ENCODE results near the gene LIF. TPM values are rescaled to one million over a fixed set of nuclear protein-coding genes. Genes with fewer than 3 reads are reported as not detected.
A peak's percentile ranks its signal among the peaks of the same experiment; 100 is the strongest.

Gene LIF
- total RNA-seq, 1 donor from 2014 or later, result 6.9 TPM

DNA sequence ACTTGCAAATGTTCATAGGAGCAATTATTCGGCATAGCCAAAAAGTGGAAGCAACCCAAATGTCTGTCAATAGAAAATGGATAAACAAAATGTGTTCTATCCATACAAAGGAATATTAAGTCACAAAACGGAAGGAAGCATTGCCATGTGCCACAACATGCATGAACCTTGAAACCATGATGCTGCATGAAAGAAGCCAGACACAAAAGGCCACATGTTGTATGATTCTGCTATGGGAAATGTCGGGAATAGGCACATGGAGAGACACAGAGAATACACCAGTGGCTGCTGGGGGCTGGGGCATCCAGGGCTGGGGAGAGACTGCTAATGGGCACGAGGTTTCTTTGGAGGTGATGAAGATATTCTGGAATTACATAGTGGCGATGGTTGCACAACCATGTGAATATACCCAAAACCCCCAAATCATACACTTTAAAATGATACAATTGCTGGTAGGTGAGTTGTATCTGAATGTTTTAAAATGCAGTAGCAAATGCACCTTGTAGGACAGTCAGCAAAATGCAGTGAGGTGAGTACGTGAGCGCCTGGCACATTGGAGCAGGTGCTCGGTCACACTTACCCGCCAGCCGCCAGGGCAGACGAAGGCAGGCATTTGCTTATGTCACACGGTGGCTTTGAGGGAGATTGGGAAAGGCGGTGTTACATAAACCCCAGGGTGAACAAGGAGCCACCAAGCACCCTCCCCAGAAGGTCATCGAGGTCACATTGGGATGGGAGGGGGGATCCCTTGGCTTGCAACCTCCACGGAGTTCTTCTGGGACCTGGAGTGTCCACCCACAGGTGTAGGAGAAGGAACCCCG is 26.4 kb upstream of the LIF start:
- peak; percentile 3 for ATAC-seq
- Histone ChIP-seq H3K36me3 (no peaks in the 10 kb centered on the region), H3K27me3 (no peaks in the 10 kb centered on the region), H3K9me3 (no peaks in the 10 kb centered on the region), H3K4me1 (peaks cover 9% of the 10 kb centered on the region), H3K4me3 (no peak overlapping the region), H3K27ac (no peak overlapping the region)
- intact Hi-C loops (cut with DNase I), result no loop called here
- TF ChIP-seq, protein P1, sequence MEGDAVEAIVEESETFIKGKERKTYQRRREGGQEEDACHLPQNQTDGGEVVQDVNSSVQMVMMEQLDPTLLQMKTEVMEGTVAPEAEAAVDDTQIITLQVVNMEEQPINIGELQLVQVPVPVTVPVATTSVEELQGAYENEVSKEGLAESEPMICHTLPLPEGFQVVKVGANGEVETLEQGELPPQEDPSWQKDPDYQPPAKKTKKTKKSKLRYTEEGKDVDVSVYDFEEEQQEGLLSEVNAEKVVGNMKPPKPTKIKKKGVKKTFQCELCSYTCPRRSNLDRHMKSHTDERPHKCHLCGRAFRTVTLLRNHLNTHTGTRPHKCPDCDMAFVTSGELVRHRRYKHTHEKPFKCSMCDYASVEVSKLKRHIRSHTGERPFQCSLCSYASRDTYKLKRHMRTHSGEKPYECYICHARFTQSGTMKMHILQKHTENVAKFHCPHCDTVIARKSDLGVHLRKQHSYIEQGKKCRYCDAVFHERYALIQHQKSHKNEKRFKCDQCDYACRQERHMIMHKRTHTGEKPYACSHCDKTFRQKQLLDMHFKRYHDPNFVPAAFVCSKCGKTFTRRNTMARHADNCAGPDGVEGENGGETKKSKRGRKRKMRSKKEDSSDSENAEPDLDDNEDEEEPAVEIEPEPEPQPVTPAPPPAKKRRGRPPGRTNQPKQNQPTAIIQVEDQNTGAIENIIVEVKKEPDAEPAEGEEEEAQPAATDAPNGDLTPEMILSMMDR (IDR thresholded peaks at IDR 0.05), result no peak
- DNase-seq, result no peak

DNA sequence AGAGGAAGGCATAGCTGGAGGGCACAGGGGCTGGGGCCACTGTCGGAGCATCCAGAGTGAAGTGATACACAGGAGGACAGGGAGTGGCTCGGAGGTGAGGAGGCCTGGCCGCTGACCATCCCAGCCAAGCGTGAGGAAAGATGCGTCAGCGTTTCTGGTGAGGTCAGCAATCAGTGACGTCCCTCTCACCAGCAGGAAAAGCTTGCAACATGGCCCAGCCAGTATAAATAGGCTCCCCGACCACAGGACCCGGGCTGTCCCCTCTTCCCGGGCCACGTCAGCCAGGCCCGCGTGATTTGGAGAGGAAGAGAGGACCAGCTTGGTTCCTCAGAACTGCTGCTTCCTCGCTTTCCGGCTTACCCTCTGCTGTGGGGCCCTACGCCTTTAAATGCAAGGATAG is 24.3 kb upstream of the LIF start:
- TF ChIP-seq, protein P1 (IDR thresholded peaks at IDR 0.05), result no peak
- peak; percentile 90 for DNase-seq
- Histone ChIP-seq H3K4me3 (no peak overlapping the region), H3K9me3 (no peaks in the 10 kb centered on the region), H3K4me1 (no peaks in the 10 kb centered on the region), H3K27ac (no peak overlapping the region), H3K36me3 (no peaks in the 10 kb centered on the region), H3K27me3 (no peaks in the 10 kb centered on the region)
- intact Hi-C loops (cut with DNase I), result no loop called here
- ATAC-seq, result peak; percentile 77

DNA sequence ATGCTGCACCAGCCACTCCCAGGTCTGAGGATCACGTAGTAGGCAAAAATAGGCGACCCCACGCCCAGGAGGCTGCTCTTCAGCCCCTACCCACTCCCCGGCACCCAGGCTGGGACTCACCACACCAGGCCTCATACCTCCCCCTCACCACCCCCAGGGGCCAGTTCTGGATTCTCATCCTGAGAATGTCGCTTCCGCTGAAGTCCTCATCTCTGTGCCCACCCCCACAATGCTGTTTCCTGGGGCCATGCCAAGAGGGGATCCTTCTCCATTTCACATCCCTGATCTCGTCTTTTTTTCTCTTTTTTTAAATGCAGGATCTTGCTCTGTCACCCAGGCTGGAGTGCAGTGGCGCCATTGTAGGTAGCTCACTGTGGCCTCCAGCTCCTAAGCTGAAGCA is 21.8 kb upstream of the LIF start:
- TF ChIP-seq, protein P1 (IDR thresholded peaks at IDR 0.05), result no peak
- no peak overlapping the region for H3K4me3 ChIP-seq
- H3K27me3 ChIP-seq, result no peaks in the 10 kb centered on the region
- intact Hi-C loops (cut with DNase I), result no loop called here
- no peak for DNase-seq
- ATAC-seq, result no peak
- H3K36me3 ChIP-seq, result no peaks in the 10 kb centered on the region
- H3K4me1 ChIP-seq, result no peaks in the 10 kb centered on the region
- H3K9me3 ChIP-seq, result no peaks in the 10 kb centered on the region
- no peak overlapping the region for H3K27ac ChIP-seq

DNA sequence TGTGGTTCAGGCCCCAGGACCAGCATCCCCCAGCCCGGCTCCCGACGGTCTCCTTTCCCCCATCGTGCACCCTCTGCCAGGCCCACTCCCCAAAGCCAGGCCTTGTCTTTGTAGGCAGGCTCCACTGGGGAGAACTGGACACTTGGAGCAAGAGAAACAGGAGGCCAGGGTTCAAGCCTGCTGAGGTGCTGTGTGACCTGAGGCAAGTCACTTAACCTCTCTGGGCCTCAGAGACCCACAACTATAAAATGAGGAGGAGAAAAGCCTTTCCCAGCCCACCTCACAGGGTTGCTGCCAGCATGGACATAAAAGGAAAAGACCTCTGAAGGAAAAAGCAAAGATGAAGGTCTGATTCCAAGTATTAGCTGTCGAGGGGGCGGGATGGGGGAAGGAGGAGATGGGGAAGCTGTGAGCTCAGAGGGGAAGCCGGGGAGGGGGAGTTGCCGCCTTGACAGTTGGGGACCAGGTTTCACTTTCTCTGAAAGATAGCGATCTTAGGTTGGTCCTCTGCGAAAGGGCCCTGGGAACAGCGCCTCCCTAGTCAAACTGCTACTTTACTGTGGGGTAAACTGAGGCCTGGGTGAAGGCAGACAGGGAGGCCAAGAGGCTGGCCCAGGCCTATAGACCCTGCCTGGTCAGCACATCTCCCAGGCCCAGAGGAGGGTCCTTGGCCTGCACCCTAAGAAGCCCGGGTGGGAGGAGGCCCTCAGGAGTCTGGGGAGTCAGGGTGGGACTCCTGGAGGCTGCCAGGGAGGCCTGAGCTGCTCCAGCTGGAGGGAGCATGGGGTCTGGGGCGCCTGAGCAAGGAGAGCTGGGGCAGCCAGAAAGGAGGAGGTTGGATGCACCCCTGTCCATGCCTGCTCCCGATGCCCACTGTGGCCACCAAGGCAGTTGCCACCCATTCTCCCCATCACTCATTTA is 21.1 kb upstream of the LIF start:
- no peak for DNase-seq
- TF ChIP-seq, protein P1 (IDR thresholded peaks at IDR 0.05), result no peak
- Histone ChIP-seq H3K36me3 (no peaks in the 10 kb centered on the region), H3K27me3 (no peaks in the 10 kb centered on the region), H3K27ac (peak overlapping the region; percentile 72), H3K9me3 (no peaks in the 10 kb centered on the region), H3K4me1 (peaks cover 3% of the 10 kb centered on the region), H3K4me3 (peak overlapping the region; percentile 49)
- no peak for ATAC-seq
- intact Hi-C loops (cut with DNase I), result no loop called here

DNA sequence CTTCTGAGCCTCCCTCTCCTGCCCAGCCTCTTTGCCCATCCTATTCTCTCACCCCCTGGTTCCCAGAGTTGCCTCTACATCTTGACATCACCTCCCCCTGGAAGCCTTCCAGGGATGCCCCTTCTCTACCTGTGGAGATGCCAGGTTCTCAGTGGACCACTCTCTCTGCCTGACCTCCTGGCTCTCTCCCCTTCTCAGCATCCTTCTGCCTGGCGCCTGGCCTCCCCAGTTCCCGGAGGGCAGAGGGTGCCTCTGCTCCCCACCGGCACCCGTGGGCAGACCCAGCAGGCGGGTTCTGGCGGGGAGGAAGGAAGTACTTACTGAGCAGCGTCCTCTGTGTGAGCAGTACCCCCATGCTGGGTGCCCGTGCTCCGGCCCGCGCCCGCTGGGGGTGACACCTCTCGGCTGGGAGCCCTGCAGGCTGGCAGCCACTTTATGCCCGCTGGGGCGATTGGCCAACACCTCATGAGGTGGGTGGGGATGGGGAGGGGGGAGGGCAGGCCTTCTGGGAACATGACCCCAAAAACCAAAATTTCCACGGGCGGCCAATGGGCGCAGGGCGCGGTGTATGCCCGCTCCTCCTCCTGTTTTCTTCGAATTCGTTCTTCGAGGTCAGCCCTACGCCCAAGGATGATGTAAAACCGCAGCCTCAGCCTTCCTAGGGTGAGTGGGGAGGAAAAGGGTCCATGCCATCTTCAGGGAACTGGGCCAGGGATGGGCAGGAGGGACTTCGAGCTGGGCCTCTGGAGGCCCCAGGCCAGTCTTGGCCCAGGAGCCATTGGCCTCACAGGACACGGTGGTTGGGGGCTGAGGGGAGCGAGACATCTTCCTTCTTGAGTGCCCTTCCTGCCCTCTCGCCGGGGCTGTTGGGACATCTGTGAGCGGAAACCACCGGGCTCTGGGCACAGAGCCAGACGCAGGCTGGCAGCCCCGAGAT is 20.2 kb upstream of the LIF start, which contains the start of gene OSM:
OSM (minus strand) TSS at position 407 of the 937 bp plus-strand sequence; CDS start at position 355, 52 bp downstream.
- Histone ChIP-seq H3K4me1 (peaks cover 3% of the 10 kb centered on the region), H3K27me3 (no peaks in the 10 kb centered on the region), H3K36me3 (no peaks in the 10 kb centered on the region), H3K9me3 (no peaks in the 10 kb centered on the region), H3K27ac (peak within 1 kb of the TSS; percentile 72), H3K4me3 (peak within 1 kb of the TSS; percentile 49)
- intact Hi-C loops (cut with DNase I), result no loop called here
- ATAC-seq (peak; percentile 56), DNase-seq (peak; percentile 88)
- TF ChIP-seq, protein P1 (IDR thresholded peaks at IDR 0.05), result no peak
